SK-N-SH (cell line): ENCODE measurements around the gene TTC9B. TPM values are rescaled to one million over a fixed set of nuclear protein-coding genes. Genes with fewer than 3 reads are reported as not detected.

ENCODE experiments used
- CTCF ChIA-PET: fragments of 300-600, 350-600 bp; formaldehyde crosslinking; extraction: SDS; loops from one replicate; lab custom pipeline; 2021; lab: Yijun Ruan, JAX
- POLR2A ChIA-PET: fragments of 350-600 bp; sonication (Branson Sonifier 250); formaldehyde crosslinking; extraction: SDS; loops from one replicate; lab custom pipeline; 2020; ENCODE audit warnings: antibody characterized with exemption, inconsistent platforms; lab: Yijun Ruan, JAX
- DNase-seq: peaks from one replicate; pipeline ENCODE4 v3.0.0; 2012
- H2AFZ ChIP-seq: fragments of 200-600 bp; sonication (generic); 2 replicates; pipeline ENCODE4 v1.8.1; 2016; ENCODE audit warnings: antibody characterized with exemption, mild to moderate bottlenecking, low read depth
- H3F3A ChIP-seq: fragments of 200-600 bp; sonication (generic); replicated peaks from 2 replicates; pipeline ENCODE3; 2016; ENCODE audit warnings: antibody characterized with exemption, mild to moderate bottlenecking; ENCODE audit not compliant: insufficient read depth
- H3K27ac ChIP-seq, 2 experiments: fragments of 200-500 bp in 1 of 2; fragments of 200-600 bp in 1 of 2; sonication (Bioruptor generic) in 1 of 2; sonication (generic), shearing (Covaris generic) in 1 of 2; 2 replicates each; pipeline versions ENCODE4 v1.5.1 to v1.6.1; 2014 to 2016; ENCODE audit warnings: low read depth in 2 of 2, inconsistent platforms in 1 of 2, low read length in 1 of 2, mild to moderate bottlenecking in 1 of 2, mixed read lengths in 1 of 2
- H3K27me3 ChIP-seq: fragments of 200-600 bp; sonication (generic), shearing (Covaris generic); 2 replicates; pipeline ENCODE4 v1.6.1; 2016; ENCODE audit warnings: mixed run types; ENCODE audit not compliant: insufficient read depth
- H3K36me3 ChIP-seq, 2 experiments: fragments of 200-500 bp in 1 of 2; fragments of 200-600 bp in 1 of 2; sonication (Bioruptor generic) in 1 of 2; sonication (generic) in 1 of 2; replicated peaks in 1 of 2; 2 replicates each; pipeline versions ENCODE3 to v1.5.1; 2014 to 2016; ENCODE audit warnings: low read length in 1 of 2, mild to moderate bottlenecking in 1 of 2; ENCODE audit not compliant: insufficient read depth in 2 of 2, control insufficient read depth in 1 of 2
- H3K4me1 ChIP-seq, 2 experiments: fragments of 200-500 bp in 1 of 2; fragments of 200-600 bp in 1 of 2; sonication (Bioruptor generic) in 1 of 2; sonication (generic), shearing (Covaris generic) in 1 of 2; 2 replicates each; pipeline versions ENCODE4 v1.5.1 to v1.6.1; 2014 to 2016; ENCODE audit warnings: low read depth in 1 of 2, low read length in 1 of 2, mixed run types in 1 of 2; ENCODE audit not compliant: insufficient read depth in 2 of 2, control insufficient read depth in 1 of 2
- H3K4me2 ChIP-seq: fragments of 200-600 bp; sonication (generic), shearing (Covaris generic); 2 replicates; pipeline ENCODE4 v1.6.1; 2017; ENCODE audit warnings: mixed run types
- H3K4me3 ChIP-seq, 2 experiments: fragments of 200-500 bp in 1 of 2; fragments of 200-600 bp in 1 of 2; sonication (Bioruptor generic) in 1 of 2; sonication (generic), shearing (Covaris generic) in 1 of 2; 2 replicates each; pipeline versions ENCODE4 v1.5.1 to v1.8.1; 2014 to 2016; ENCODE audit warnings: low read depth in 2 of 2, inconsistent platforms in 1 of 2, low read length in 1 of 2, mild to moderate bottlenecking in 1 of 2, mixed read lengths in 1 of 2, moderate library complexity in 1 of 2
- H3K79me2 ChIP-seq: fragments of 200-600 bp; sonication (generic); 2 replicates; pipeline ENCODE4 v1.8.1; 2017; ENCODE audit warnings: mild to moderate bottlenecking; ENCODE audit not compliant: insufficient read depth
- H3K9ac ChIP-seq: fragments of 200-600 bp; sonication (generic); 2 replicates; pipeline ENCODE4 v1.6.1; 2017; ENCODE audit warnings: mixed run types
- H3K9me2 ChIP-seq: fragments of 200-600 bp; sonication (generic); 2 replicates; pipeline ENCODE4 v1.6.1; 2017; ENCODE audit warnings: mixed run types
- H3K9me3 ChIP-seq: fragments of 200-600 bp; sonication (generic); 2 replicates; pipeline ENCODE4 v1.6.1; 2017; ENCODE audit warnings: mixed run types, mild to moderate bottlenecking, moderate library complexity
- H4K20me1 ChIP-seq: fragments of 200-600 bp; sonication (generic); 2 replicates; pipeline ENCODE4 v1.6.1; 2017; ENCODE audit warnings: mild to moderate bottlenecking, mixed run types; ENCODE audit not compliant: insufficient read depth
- EZH2phosphoT487 ChIP-seq: fragments of 200-600 bp; sonication (generic); IDR thresholded peaks from 2 replicates; pipeline ENCODE4 v1.6.1; 2017; ENCODE audit warnings: low read depth, mixed run types, mild to moderate bottlenecking, antibody characterized with exemption, moderate library complexity, borderline replicate concordance
- FOSL2 ChIP-seq: IDR thresholded peaks from 2 replicates; pipeline ENCODE4 v1.4.0; 2012; ENCODE audit warnings: low read depth, mild to moderate bottlenecking, moderate library complexity, borderline replicate concordance
- GABPA ChIP-seq: IDR thresholded peaks from 2 replicates; pipeline ENCODE4 v1.4.0; 2012; ENCODE audit warnings: low read depth, mild to moderate bottlenecking
- JUND ChIP-seq: IDR thresholded peaks from 2 replicates; pipeline ENCODE4 v1.4.0; 2012
- POLR2AphosphoS5 ChIP-seq: IDR thresholded peaks from 2 replicates; pipeline ENCODE4 v1.6.1; 2012; ENCODE audit warnings: low read depth, low read length
- RFX5 ChIP-seq: IDR thresholded peaks from 2 replicates; pipeline ENCODE4 v1.6.1; 2012; ENCODE audit warnings: mild to moderate bottlenecking, improper control_type of control experiment, low read length
- RXRA ChIP-seq: IDR thresholded peaks from 2 replicates; pipeline ENCODE4 v1.4.0; 2012; ENCODE audit warnings: low read depth, mild to moderate bottlenecking, borderline replicate concordance
- YY1 ChIP-seq: IDR thresholded peaks from 2 replicates; pipeline ENCODE4 v1.4.0; 2012; ENCODE audit warnings: low read depth, mild to moderate bottlenecking
- WGBS: methylation state at CpG from one replicate; pipeline ENCODE4 v1.1.6; 2017; ENCODE audit warnings: low lambda C conversion rate; 5-methylcytosine and 5-hydroxymethylcytosine counted together
- polyA plus RNA-seq, 3 experiments: library from polyadenylated mRNA; depleted of rRNA; stranded (reverse); fragments of >200 nt; gene quantifications; 2 replicates each; pipeline ENCODE4 v1.2.3, GENCODE V29; 2012
- TF ChIP-seq, protein P1 (sequence below): fragments of 200-600 bp; sonication (generic); IDR thresholded peaks from 2 replicates; pipeline ENCODE4 v1.6.1; 2017; ENCODE audit warnings: antibody characterized with exemption, mild to moderate bottlenecking, moderate library complexity
- TF ChIP-seq, protein P2 (sequence below): IDR thresholded peaks from 2 replicates; pipeline ENCODE4 v1.4.0; 2012; ENCODE audit warnings: low read depth, borderline replicate concordance
- TF ChIP-seq, protein P3 (sequence below): IDR thresholded peaks from 2 replicates; pipeline ENCODE4; 2012
- TF ChIP-seq, protein P4 (sequence below): IDR thresholded peaks from 2 replicates; pipeline ENCODE4 v1.4.0; 2012; ENCODE audit warnings: low read depth
- TF ChIP-seq, protein P5 (sequence below): IDR thresholded peaks from 2 replicates; pipeline ENCODE4 v1.6.1; 2012; ENCODE audit warnings: mild to moderate bottlenecking, low read depth, low read length, moderate library complexity

The TTC9B gene
- polyA plus RNA-seq, 1 of the 3 experiments (the other 2 are of a cell fraction): 0.30 TPM

DNA sequence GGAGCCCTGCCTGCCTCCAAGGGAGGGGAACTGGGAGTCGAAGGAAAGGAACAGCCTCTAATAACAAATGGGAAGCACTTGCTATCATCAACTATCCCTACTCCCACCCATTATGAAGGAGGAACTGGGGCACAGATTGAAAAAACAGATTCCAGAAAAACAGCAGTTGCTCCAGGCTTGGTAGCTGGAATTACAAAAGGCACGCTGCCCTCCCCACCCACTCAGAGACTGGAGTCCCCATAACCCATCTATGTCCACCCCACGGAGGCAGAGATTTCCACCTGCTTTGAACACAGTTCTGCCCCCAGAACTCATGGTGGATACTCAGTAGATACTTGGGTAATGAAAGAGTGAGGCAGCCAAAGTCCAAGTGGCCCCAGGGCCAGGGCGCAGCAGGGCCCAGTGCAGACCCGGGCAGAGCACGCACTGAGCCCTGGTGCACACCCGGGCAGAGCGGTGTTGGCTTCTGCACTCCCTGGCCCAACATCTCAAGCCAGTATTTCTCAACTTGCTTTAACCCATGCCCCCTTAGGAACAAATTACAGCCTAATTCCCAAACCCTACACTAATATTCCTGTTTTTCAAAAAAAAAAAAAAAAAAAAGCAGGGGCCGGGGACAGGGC, 27.4 kb upstream of the TTC9B start:
- H2AFZ ChIP-seq: no peak overlapping the region
- H3K9me2 ChIP-seq: no peaks in the 10 kb centered on the region
- no peaks in the 10 kb centered on the region for H3K9me3 ChIP-seq
- POLR2A ChIA-PET: no interaction called here
- H3K27ac ChIP-seq: no peak overlapping the region
- no peak overlapping the region for H3K4me2 ChIP-seq
- no peak for DNase-seq
- TF ChIP-seq EZH2phosphoT487: no peak
- TF ChIP-seq FOSL2: no peak
- no peaks in the 10 kb centered on the region for H3F3A ChIP-seq
- peaks cover 15% of the 10 kb centered on the region for H3K79me2 ChIP-seq
- H3K27me3 ChIP-seq: no peaks in the 10 kb centered on the region
- over 99% methylated on average over 6 of the region's 9 CpGs for WGBS
- peaks cover 0 to 21% of the 10 kb centered on the region in 2 experiments for H3K36me3 ChIP-seq
- H3K9ac ChIP-seq: no peak overlapping the region
- CTCF ChIA-PET: interaction anchor here (1.5 kb wide), 1 partner anchor 28 kb away, joined by 5 read pairs; the partner anchor contains the start of gene TTC9B
- H4K20me1 ChIP-seq: peaks cover 14% of the 10 kb centered on the region
- H3K4me3 ChIP-seq: no peak overlapping the region
- no peaks in the 10 kb centered on the region; a peak in 1 of 4 replicates for H3K4me1 ChIP-seq

DNA sequence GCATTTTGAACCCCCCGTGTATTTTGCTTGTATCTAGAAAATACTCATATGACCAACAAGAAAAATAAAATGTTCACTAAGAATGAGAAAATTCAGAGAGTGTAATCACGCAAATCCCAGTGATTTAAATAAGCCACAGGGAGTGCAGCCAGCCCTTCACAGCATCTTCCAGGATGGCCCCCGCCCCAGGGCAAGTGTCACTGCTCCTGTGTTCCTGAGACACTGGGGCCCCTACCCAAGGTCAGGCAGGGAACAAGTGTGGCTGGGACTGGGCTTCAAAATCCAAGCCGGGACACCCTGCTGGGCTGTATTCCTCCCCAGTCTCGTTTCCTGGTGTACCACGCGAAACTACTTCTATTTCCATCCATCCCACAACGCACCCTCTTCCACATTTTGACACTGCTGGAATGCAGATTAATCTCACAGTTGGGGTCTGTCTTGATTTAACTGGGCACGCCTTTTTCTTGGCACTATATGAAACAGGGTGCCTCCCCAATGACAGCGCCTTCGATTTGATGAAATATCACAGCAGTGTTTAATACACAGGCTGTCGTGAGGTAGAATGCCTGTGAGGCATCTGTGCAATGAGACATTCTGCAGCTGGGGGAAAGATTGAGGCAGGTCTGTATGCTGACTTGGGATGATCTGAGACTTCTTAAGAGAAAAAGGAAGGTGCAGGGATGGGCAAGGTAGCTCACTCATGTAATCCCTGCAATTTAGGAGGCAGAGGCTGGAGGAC, 26.6 kb upstream of the TTC9B start:
- ChIA-PET CTCF (interaction anchor here (1.5 kb wide), 1 partner anchor 27 kb away, joined by 5 read pairs; the partner anchor contains the start of gene TTC9B), POLR2A (no interaction called here)
- peaks cover 11% of the 10 kb centered on the region; the same call in 1 of the 2 replicates for H3K79me2 ChIP-seq
- no peak overlapping the region for H3K4me2 ChIP-seq
- H3K9ac ChIP-seq: no peak overlapping the region
- peaks cover 0 to 26% of the 10 kb centered on the region in 2 experiments for H3K36me3 ChIP-seq
- no peaks in the 10 kb centered on the region for H3K9me3 ChIP-seq
- 90% methylated on average over 12 of the region's 12 CpGs for WGBS
- no peak for DNase-seq
- H3K9me2 ChIP-seq: no peaks in the 10 kb centered on the region
- H3F3A ChIP-seq: no peaks in the 10 kb centered on the region
- H3K4me3 ChIP-seq: no peak overlapping the region
- no peak overlapping the region for H3K27ac ChIP-seq
- TF ChIP-seq RFX5: no peak
- TF ChIP-seq RXRA: no peak
- TF ChIP-seq POLR2AphosphoS5: no peak
- no peak for TF ChIP-seq GABPA
- TF ChIP-seq JUND: no peak
- TF ChIP-seq, protein P1, sequence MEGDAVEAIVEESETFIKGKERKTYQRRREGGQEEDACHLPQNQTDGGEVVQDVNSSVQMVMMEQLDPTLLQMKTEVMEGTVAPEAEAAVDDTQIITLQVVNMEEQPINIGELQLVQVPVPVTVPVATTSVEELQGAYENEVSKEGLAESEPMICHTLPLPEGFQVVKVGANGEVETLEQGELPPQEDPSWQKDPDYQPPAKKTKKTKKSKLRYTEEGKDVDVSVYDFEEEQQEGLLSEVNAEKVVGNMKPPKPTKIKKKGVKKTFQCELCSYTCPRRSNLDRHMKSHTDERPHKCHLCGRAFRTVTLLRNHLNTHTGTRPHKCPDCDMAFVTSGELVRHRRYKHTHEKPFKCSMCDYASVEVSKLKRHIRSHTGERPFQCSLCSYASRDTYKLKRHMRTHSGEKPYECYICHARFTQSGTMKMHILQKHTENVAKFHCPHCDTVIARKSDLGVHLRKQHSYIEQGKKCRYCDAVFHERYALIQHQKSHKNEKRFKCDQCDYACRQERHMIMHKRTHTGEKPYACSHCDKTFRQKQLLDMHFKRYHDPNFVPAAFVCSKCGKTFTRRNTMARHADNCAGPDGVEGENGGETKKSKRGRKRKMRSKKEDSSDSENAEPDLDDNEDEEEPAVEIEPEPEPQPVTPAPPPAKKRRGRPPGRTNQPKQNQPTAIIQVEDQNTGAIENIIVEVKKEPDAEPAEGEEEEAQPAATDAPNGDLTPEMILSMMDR: no peak
- no peak for TF ChIP-seq YY1
- TF ChIP-seq, protein P2, sequence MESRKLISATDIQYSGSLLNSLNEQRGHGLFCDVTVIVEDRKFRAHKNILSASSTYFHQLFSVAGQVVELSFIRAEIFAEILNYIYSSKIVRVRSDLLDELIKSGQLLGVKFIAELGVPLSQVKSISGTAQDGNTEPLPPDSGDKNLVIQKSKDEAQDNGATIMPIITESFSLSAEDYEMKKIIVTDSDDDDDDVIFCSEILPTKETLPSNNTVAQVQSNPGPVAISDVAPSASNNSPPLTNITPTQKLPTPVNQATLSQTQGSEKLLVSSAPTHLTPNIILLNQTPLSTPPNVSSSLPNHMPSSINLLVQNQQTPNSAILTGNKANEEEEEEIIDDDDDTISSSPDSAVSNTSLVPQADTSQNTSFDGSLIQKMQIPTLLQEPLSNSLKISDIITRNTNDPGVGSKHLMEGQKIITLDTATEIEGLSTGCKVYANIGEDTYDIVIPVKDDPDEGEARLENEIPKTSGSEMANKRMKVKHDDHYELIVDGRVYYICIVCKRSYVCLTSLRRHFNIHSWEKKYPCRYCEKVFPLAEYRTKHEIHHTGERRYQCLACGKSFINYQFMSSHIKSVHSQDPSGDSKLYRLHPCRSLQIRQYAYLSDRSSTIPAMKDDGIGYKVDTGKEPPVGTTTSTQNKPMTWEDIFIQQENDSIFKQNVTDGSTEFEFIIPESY: no peak
- TF ChIP-seq, protein P3, sequence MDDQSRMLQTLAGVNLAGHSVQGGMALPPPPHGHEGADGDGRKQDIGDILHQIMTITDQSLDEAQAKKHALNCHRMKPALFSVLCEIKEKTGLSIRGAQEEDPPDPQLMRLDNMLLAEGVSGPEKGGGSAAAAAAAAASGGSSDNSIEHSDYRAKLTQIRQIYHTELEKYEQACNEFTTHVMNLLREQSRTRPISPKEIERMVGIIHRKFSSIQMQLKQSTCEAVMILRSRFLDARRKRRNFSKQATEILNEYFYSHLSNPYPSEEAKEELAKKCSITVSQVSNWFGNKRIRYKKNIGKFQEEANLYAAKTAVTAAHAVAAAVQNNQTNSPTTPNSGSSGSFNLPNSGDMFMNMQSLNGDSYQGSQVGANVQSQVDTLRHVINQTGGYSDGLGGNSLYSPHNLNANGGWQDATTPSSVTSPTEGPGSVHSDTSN: no peak
- TF ChIP-seq, protein P4, sequence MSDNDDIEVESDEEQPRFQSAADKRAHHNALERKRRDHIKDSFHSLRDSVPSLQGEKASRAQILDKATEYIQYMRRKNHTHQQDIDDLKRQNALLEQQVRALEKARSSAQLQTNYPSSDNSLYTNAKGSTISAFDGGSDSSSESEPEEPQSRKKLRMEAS: no peak
- TF ChIP-seq, protein P5, sequence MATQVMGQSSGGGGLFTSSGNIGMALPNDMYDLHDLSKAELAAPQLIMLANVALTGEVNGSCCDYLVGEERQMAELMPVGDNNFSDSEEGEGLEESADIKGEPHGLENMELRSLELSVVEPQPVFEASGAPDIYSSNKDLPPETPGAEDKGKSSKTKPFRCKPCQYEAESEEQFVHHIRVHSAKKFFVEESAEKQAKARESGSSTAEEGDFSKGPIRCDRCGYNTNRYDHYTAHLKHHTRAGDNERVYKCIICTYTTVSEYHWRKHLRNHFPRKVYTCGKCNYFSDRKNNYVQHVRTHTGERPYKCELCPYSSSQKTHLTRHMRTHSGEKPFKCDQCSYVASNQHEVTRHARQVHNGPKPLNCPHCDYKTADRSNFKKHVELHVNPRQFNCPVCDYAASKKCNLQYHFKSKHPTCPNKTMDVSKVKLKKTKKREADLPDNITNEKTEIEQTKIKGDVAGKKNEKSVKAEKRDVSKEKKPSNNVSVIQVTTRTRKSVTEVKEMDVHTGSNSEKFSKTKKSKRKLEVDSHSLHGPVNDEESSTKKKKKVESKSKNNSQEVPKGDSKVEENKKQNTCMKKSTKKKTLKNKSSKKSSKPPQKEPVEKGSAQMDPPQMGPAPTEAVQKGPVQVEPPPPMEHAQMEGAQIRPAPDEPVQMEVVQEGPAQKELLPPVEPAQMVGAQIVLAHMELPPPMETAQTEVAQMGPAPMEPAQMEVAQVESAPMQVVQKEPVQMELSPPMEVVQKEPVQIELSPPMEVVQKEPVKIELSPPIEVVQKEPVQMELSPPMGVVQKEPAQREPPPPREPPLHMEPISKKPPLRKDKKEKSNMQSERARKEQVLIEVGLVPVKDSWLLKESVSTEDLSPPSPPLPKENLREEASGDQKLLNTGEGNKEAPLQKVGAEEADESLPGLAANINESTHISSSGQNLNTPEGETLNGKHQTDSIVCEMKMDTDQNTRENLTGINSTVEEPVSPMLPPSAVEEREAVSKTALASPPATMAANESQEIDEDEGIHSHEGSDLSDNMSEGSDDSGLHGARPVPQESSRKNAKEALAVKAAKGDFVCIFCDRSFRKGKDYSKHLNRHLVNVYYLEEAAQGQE: no peak
- H2AFZ ChIP-seq: no peak overlapping the region
- H4K20me1 ChIP-seq: peaks cover 14% of the 10 kb centered on the region
- no peaks in the 10 kb centered on the region for H3K27me3 ChIP-seq
- no peaks in the 10 kb centered on the region; a peak in 1 of 4 replicates for H3K4me1 ChIP-seq
